Body of pancreas (tissue), 4 donors: ENCODE results near the gene FAM107B. TPM values are rescaled to one million over a fixed set of nuclear protein-coding genes. Genes with fewer than 3 reads are reported as not detected.

Experiments used
- ATAC-seq: fragments of 150-250 bp; one replicate; pipeline ENCODE4 v1.9.1; 2016
- DNase-seq, 4 donors: peaks; one replicate each; pipeline ENCODE4 v3.0.0-alpha.2; 2019
- H3K27ac ChIP-seq, 4 donors: fragments of 200-600 bp; sonication (generic); 1 replicate in 3 of 4; 2 replicates in 1 of 4; pipeline versions ENCODE4 v1.5.1 to v1.6.1; 2016 to 2019; ENCODE audit warnings: mild to moderate bottlenecking in 1 of 4, mixed read lengths in 1 of 4, moderate library complexity in 1 of 4
- H3K27me3 ChIP-seq, 2 donors: fragments of 200-600 bp; sonication (generic); one replicate each; pipeline ENCODE4 v1.6.0; 2016; ENCODE audit warnings: mild to moderate bottlenecking in 1 of 2
- H3K36me3 ChIP-seq, 2 donors: fragments of 200-600 bp; sonication (generic); replicated peaks in 1 of 2; 2 replicates each; pipeline ENCODE4 v1.5.1; 2016; ENCODE audit warnings: low read depth in 2 of 2; ENCODE audit not compliant: insufficient read depth in 1 of 2
- H3K4me1 ChIP-seq: fragments of 200-600 bp; sonication (generic); one replicate; pipeline ENCODE4 v1.6.0; 2016
- H3K4me3 ChIP-seq, 2 donors: fragments of 200-600 bp; sonication (generic); 1 replicate in 1 of 2; 2 replicates in 1 of 2; pipeline ENCODE4 v1.5.1; 2016 to 2019
- H3K9me3 ChIP-seq, 3 donors: fragments of 200-600 bp; sonication (generic); 1 replicate in 2 of 3; 2 replicates in 1 of 3; pipeline ENCODE4 v1.5.1; 2016
- CTCF ChIP-seq, 7 experiments: fragments of 450-650 bp in 4 of 7; fragments of 200-600 bp in 3 of 7; sonication (generic) in 3 of 7; IDR thresholded peaks; one replicate each; pipeline ENCODE4 v1.5.1; 2016 to 2019; ENCODE audit warnings: antibody characterized with exemption in 7 of 7
- POLR2A ChIP-seq, 3 donors: fragments of 450-650 bp; IDR thresholded peaks; one replicate each; pipeline ENCODE4 v1.6.1; 2016; ENCODE audit warnings: antibody characterized with exemption in 3 of 3, mild to moderate bottlenecking in 2 of 3
- WGBS, 2 donors: methylation state at CpG; one replicate each; pipeline ENCODE4 v1.1.5; 2017; 5-methylcytosine and 5-hydroxymethylcytosine counted together
- intact Hi-C: fragments of 100-400 bp; cut with DNase I; formaldehyde crosslinking; loops from one replicate; pipeline ENCODE4 v1.15.1; 2023
- total RNA-seq, 2 donors: library from RNA; depleted of rRNA; stranded (reverse); fragments of >200 nt; gene quantifications; one replicate each; pipeline ENCODE4 v1.1.0, GENCODE V29; 2016

FAM107B gene
- total RNA-seq, 2 donors from 2014 or later: 19.4 to 45.9 TPM

GRCh38 chr10:14606633-14607032 lies 168.1 kb downstream of the FAM107B start:
- 73 to 79% methylated on average over 2 of the region's 2 CpGs for WGBS, 2 donors
- no peak for DNase-seq

GRCh38 chr10:14605231-14605925 lies 169.3 kb downstream of the FAM107B start:
- Histone ChIP-seq H3K27ac (peak overlapping the region in 2 of 4 donors; percentile 65 to 73), H3K36me3 (peaks cover 0 to 2% of the 10 kb centered on the region in 2 donors), H3K27me3 (no peaks in the 10 kb centered on the region), H3K9me3 (no peaks in the 10 kb centered on the region), H3K4me3 (no peak overlapping the region), H3K4me1 (peaks cover 38% of the 10 kb centered on the region)
- DNase-seq (no peak), ATAC-seq (no peak)
- TF ChIP-seq POLR2A (IDR thresholded peaks at IDR 0.05): no peak
- no peak for TF ChIP-seq CTCF (IDR thresholded peaks at IDR 0.05)
- intact Hi-C loops: no loop called here
- 33 to 42% methylated on average over 7 of the region's 7 CpGs for WGBS, 2 donors

More at GRCh38 chr10:14606633-14607032, 168.1 kb downstream of the FAM107B start:
- Histone ChIP-seq H3K27me3 (no peaks in the 10 kb centered on the region), H3K36me3 (no peaks in the 10 kb centered on the region), H3K4me1 (peaks cover 37% of the 10 kb centered on the region), H3K9me3 (no peaks in the 10 kb centered on the region), H3K4me3 (no peak overlapping the region), H3K27ac (no peak overlapping the region)
- intact Hi-C loops: no loop called here
- TF ChIP-seq CTCF (IDR thresholded peaks at IDR 0.05): no peak
- no peak for TF ChIP-seq POLR2A (IDR thresholded peaks at IDR 0.05)
- ATAC-seq: no peak

GRCh38 chr10:14604181-14605142 lies 170.2 kb downstream of the FAM107B start:
- Histone ChIP-seq H3K9me3 (no peaks in the 10 kb centered on the region), H3K4me3 (no peak overlapping the region), H3K36me3 (peaks cover 0 to 2% of the 10 kb centered on the region in 2 donors), H3K4me1 (peaks cover 36% of the 10 kb centered on the region), H3K27ac (peak overlapping the region; percentile 65 to 83 (median 73)), H3K27me3 (no peaks in the 10 kb centered on the region)
- DNase-seq (peak; percentile 83 to 89 (median 85)), ATAC-seq (peak; percentile 89)
- WGBS, 2 donors: 1 to 4% methylated on average over 24 to 84 of the region's 94 CpGs
- intact Hi-C loops: no loop called here
- TF ChIP-seq POLR2A (IDR thresholded peaks at IDR 0.05): peak; percentile 39 to 81 (median 69)
- peak in 3 of 7 experiments; percentile 12 to 16 (median 15) for TF ChIP-seq CTCF (IDR thresholded peaks at IDR 0.05)

- peak in 2 of 4 donors; percentile 35 to 44 for DNase-seq
- WGBS, 2 donors: 1% methylated on average over 31 to 36 of the region's 58 CpGs
- TF ChIP-seq POLR2A (IDR thresholded peaks at IDR 0.05) (no peak), CTCF (IDR thresholded peaks at IDR 0.05) (no peak)
- ATAC-seq: peak; percentile 43
- H3K4me1 ChIP-seq: peaks cover 39% of the 10 kb centered on the region
- H3K27ac ChIP-seq: peak overlapping the region; percentile 61 to 83 (median 73)
- peaks cover 0 to 2% of the 10 kb centered on the region in 2 donors for H3K36me3 ChIP-seq
- no peaks in the 10 kb centered on the region for H3K9me3 ChIP-seq
- no peaks in the 10 kb centered on the region for H3K27me3 ChIP-seq
- H3K4me3 ChIP-seq: peak overlapping the region; percentile 40 to 53
- intact Hi-C loops: no loop called here
These were observed 171.1 kb downstream of the FAM107B start for GRCh38 chr10:14603534-14604102.
